ENCODE measurements around the gene FXR1. TPM values are rescaled to one million over a fixed set of nuclear protein-coding genes. Genes with fewer than 3 reads are reported as not detected.

FXR1 gene
- total RNA-seq, 1 experiment from 2014 or later: 245 TPM

GRCh38 chr3:180888992-180889560 is 23.4 kb upstream of the FXR1 start:
- no peak overlapping the region for H3K27ac Mint-ChIP-seq
- ATAC-seq (no peak), DNase-seq (ENCODE audit: low spot score) (no peak)
- H3K36me3 Mint-ChIP-seq: peaks cover 14% of the 10 kb centered on the region
- peaks cover 3% of the 10 kb centered on the region; the same call in 1 of the 2 replicates for H3K4me1 Mint-ChIP-seq
- CTCF ChIA-PET: no interaction called here
- H3K27me3 Mint-ChIP-seq (ENCODE audit: low read depth): peaks cover 5% of the 10 kb centered on the region; the same call in 1 of the 2 replicates
- peaks cover 23% of the 10 kb centered on the region for H3K9me3 Mint-ChIP-seq
- no peak for TF ChIP-seq ATF6 (CRISPR knock-in tag; IDR thresholded peaks at IDR 0.05)
- TF ChIP-seq RELA (CRISPR knock-in tag; IDR thresholded peaks at IDR 0.05; ENCODE audit: borderline replicate concordance): no peak
- TF ChIP-seq ZNF138 (CRISPR knock-in tag; conservative IDR thresholded peaks at IDR 0.05): no peak
- no peak for TF ChIP-seq STAT6 (CRISPR knock-in tag; conservative IDR thresholded peaks at IDR 0.05; ENCODE audit: low read depth)
- no peak for TF ChIP-seq ZNF219 (CRISPR knock-in tag; IDR thresholded peaks at IDR 0.05; ENCODE audit: borderline replicate concordance)
- no peak for TF ChIP-seq CTCF (IDR thresholded peaks at IDR 0.05)
- no peak for TF ChIP-seq MYBL2 (CRISPR knock-in tag; IDR thresholded peaks at IDR 0.05)
- TF ChIP-seq MAX (CRISPR knock-in tag; IDR thresholded peaks at IDR 0.05): no peak
- no peak for TF ChIP-seq NR3C1 (CRISPR knock-in tag; conservative IDR thresholded peaks at IDR 0.05; ENCODE audit: low read depth)
- TF ChIP-seq AR (CRISPR knock-in tag; IDR thresholded peaks at IDR 0.05): no peak
- TF ChIP-seq FOXP1 (CRISPR knock-in tag; IDR thresholded peaks at IDR 0.05; ENCODE audit: borderline replicate concordance): no peak
- no peak for TF ChIP-seq ZNF532 (CRISPR knock-in tag; IDR thresholded peaks at IDR 0.05; ENCODE audit: borderline replicate concordance)
- TF ChIP-seq IRF2 (CRISPR knock-in tag; IDR thresholded peaks at IDR 0.05; ENCODE audit: borderline replicate concordance, low read depth): no peak
- H3K4me3 Mint-ChIP-seq: no peak overlapping the region
- POLR2A ChIA-PET: no interaction called here
